ENCODE results near the gene KMO.

DNA sequence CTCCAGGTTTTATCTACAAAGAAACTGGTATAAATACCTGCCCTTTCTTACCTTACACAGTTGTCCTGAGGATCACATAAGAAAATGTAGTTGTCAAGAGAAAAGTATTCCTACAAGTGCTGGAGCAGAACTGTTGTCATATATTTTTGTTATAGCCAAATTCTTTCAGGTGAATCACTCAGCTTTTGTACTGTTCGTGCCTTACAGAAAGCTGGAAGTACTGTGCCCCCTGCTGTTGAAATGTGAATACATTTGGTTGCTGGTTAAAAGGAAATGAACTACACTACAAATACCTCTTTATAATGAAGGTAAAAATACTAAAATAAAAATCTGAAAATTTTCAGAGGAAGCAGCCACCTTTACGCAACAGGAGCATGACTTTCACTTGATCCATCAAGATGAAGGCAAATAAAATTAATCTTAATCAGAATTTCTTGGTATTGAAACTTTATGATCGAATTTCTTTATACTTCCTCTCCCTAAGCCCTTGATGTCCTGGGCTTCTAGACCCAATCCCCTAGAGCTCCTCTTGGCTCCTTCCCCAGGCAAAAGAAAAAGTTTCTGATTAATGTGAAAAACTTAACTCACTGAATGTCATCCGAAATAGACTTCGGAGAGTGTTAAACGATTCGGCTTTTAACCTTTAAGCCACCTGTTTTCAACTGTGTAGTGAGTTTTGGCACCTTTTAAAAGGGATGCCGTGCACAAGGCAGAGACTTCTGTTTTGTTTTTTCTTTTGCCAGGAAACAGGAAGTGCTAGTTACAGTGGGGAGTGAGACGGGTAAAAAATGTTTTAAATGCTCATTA is 95.5 kb downstream of the KMO start:
- TF ChIP-seq, protein P1, sequence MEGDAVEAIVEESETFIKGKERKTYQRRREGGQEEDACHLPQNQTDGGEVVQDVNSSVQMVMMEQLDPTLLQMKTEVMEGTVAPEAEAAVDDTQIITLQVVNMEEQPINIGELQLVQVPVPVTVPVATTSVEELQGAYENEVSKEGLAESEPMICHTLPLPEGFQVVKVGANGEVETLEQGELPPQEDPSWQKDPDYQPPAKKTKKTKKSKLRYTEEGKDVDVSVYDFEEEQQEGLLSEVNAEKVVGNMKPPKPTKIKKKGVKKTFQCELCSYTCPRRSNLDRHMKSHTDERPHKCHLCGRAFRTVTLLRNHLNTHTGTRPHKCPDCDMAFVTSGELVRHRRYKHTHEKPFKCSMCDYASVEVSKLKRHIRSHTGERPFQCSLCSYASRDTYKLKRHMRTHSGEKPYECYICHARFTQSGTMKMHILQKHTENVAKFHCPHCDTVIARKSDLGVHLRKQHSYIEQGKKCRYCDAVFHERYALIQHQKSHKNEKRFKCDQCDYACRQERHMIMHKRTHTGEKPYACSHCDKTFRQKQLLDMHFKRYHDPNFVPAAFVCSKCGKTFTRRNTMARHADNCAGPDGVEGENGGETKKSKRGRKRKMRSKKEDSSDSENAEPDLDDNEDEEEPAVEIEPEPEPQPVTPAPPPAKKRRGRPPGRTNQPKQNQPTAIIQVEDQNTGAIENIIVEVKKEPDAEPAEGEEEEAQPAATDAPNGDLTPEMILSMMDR (conservative IDR thresholded peaks at IDR 0.05; ENCODE audit: low read depth, low read length), result peak; percentile 72
- TF ChIP-seq USF2 (IDR thresholded peaks at IDR 0.05; ENCODE audit: low read depth, low read length) (no peak), RCOR1 (IDR thresholded peaks at IDR 0.05; ENCODE audit: insufficient replicate concordance, low read length) (no peak), SMC3 (IDR thresholded peaks at IDR 0.05; ENCODE audit: low read depth, low read length) (peak; percentile 87), RAD21 (IDR thresholded peaks at IDR 0.05; ENCODE audit: low read length) (peak; percentile 77), POLR2A (IDR thresholded peaks at IDR 0.05; ENCODE audit: low read depth, low read length) (no peak), NFE2L2 (IDR thresholded peaks at IDR 0.05; ENCODE audit: low read depth, low read length) (no peak), BHLHE40 (IDR thresholded peaks at IDR 0.05; ENCODE audit: low read depth, low read length) (no peak), CHD1 (IDR thresholded peaks at IDR 0.05; ENCODE audit: low read depth, low read length) (no peak), RFX5 (IDR thresholded peaks at IDR 0.05; ENCODE audit: low read depth, low read length) (no peak), MAZ (IDR thresholded peaks at IDR 0.05; ENCODE audit: borderline replicate concordance, low read depth, low read length) (no peak), MXI1 (IDR thresholded peaks at IDR 0.05; ENCODE audit: borderline replicate concordance, low read depth, low read length) (no peak), CEBPB (IDR thresholded peaks at IDR 0.05; ENCODE audit: low read depth, low read length) (no peak)
- TF ChIP-seq, protein P2, sequence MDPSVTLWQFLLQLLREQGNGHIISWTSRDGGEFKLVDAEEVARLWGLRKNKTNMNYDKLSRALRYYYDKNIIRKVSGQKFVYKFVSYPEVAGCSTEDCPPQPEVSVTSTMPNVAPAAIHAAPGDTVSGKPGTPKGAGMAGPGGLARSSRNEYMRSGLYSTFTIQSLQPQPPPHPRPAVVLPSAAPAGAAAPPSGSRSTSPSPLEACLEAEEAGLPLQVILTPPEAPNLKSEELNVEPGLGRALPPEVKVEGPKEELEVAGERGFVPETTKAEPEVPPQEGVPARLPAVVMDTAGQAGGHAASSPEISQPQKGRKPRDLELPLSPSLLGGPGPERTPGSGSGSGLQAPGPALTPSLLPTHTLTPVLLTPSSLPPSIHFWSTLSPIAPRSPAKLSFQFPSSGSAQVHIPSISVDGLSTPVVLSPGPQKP (IDR thresholded peaks at IDR 0.05; ENCODE audit: borderline replicate concordance, low read depth, low read length), result no peak

Measured in IMR-90 (cell line).